GM19328 (cell line): Measurements from ENCODE around the gene AP2B1.

Source experiments
- ATAC-seq: cut with Tn5 transposase; IDR thresholded peaks from one replicate; pipeline ENCODE4 v1.9.1; 2021; ENCODE audit warnings: mild to moderate bottlenecking, moderate library complexity; ENCODE audit not compliant: unreplicated experiment

AP2B1 gene

DNA sequence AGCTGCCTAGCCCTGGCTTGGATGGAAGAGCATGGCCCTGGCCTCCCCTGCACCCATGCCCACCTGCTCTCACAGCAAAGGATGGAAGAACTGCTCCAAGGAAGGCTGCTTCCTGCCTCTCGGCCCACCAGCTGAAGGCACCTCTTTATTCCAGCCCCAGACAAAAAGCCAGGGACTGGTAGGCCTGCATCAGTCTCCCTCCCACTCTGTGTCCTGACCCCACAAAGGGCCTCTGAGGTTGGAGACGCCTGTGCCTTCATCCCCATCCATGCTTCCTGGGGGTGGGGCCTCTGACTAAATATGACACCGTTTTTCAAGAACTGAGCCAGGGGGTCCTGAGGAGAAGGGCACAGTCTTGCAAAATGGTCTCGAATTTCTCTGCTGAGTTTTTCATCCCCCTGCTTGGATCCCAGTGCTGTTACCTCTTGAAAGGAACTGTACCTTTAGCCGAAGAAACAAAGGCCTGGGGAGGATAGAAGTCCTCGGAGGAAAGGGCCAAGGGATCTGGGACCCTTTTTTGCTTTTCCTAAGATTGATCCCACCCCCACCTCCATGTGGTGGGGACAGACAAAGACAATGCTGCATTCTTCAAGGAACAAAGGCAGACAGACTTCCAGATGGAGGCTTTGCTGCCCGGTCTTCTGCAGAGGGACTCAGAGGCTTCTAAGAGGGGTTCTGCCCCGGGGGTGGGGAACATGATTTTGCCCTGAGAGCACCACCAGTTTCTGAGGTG is 178.8 kb downstream of the AP2B1 start:
- no peak for ATAC-seq

DNA sequence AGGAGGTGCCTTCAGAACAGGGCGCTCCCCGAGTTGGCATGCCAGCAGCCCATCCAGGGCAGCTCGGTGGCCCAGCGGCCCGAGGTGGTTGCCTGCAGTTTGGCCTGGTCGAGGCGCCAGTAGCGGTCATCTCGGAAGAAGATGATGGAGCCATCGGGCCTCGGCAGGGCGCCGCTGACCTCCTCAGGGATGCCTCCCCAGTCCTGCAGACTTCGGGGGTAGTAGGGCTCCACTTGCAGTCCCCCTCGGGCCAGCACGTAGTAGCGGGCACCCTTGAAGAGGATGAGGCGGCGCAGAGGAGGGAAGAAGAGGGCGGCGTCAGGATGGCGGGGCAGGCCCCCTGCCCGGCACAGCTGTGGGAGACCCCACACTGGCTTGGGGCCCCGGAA is 179.4 kb downstream of the AP2B1 start:
- ATAC-seq: no peak

DNA sequence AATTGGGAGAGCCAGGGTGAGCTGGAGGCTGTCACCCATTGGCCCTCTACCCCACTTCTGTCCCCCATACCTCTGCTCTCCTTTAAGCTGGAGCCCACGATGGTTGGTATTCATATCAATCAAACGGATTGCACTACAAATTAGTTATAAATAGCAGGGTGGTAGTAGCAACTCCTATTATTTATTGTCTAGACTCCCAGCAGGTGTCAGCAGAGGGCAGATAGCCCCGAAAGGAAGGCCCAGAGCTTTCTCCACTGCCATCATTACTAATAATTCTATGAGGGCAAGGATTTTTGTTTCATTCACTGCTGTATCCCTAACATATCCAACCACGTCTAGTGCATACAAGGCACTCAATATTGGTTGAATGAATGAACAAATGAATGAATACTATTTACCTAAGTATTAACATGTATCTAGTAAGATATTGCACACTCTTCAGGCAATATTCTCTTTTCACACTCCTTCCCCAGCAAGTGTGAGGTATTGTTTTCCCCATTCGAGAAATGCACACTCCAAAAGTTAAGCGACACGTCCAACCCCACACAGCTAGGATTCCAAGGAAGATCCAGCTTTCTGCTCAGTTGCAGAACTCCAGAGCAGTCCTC is 179.9 kb downstream of the AP2B1 start:
- ATAC-seq: no peak

DNA sequence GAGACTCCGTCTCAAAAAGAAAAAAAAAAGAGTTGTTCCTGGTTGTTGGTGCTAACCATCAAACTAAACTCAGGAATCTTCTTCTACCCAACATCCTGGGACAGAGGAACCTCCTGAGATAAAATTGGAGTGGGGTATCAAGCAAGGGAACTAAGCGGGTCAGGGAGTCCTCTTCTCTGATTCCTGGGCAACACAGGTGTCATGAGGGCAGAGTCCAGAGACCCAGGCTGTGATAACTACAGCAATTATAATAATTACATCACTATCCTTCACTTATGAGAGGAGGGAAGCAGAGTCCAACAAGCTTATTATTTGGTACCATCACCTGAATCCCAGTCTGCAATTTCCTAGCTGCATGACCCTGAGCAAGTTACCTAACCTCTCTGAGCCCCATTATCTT is 181.7 kb downstream of the AP2B1 start:
- no peak for ATAC-seq

DNA sequence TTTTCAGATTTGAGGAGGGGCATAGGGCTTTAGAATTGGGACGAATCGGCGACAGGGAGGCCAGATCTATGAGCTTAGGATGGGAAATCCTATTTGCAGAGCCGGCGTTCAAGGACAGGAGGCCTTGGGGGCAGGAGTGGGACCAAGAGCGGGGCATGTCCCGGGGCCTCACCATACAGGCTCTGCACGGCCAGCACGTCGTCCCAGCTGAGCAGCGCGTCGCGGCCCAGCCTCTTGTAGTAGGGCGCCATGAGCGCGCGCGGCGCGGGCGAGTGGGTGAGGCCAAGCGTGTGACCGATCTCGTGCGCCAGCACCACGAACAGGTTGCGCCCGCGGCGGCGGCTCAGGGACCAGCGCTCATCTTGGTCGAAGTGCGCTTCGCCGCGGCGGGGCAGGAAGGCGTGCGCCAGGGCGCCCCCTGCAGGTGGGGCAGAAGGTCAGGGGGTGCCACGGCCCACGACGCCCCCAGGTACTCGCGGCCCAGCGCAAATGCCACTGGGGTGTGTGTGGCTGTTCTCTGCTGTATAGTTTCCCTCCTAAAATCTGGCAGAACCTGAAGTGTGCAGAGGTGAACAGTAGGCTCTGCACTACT is 182.9 kb downstream of the AP2B1 start:
- ATAC-seq: no peak

DNA sequence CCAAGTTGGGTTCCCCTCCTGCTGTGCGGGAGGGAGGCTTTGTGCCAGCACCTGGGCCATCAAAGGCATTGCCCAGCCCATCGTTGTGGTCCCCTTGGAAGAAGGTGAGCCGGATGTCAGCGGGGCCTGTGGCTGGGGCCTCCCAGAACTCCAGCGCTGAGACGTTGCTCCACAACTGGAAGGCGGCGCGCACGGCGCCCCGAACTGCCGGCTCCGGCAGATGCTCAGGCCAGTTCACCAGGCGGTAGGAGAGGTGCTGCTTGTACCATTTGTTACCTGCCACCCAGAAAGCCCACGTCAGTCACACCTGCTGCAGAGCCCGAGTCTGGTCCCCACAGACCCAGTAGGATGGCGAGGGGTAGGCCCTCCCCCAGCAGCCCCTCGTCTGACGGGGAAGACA is 186.0 kb downstream of the AP2B1 start:
- ATAC-seq: no peak

DNA sequence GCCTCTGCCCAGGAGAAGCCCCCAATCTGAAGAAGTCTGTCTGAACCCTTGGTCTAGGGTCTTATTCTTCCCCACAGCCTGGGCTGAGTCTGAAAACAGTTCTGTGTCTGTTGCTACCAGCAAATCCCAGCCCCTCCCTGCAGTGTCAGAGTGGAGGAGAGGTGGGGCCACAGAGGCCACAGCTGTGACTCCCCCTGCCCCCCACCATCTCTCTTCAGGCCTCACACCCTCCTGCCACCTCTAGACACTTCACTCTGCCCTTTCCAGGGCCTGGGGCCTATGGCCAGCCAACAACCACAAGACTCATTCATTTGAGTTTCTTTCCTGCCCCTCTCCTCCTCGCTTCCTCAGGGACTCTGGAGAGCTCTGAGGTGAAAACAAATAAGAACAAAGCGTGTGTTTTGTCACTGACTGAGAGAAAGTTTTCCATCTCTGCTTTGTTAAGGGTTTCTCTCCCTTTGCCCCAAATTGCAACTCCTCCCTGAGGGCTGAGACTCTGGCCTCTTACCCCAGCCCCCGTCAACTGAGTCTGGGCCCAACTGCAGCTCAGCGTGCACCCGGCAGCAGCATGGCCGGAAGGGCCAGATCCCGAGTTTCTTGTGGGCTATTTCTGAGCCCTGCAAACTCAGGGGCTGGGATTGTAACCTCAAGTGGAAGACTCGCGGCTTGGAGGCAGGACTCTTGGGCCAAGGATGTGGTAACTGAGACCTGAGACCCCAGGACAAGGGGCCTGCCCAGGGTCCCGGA is 186.7 kb downstream of the AP2B1 start:
- no peak for ATAC-seq

DNA sequence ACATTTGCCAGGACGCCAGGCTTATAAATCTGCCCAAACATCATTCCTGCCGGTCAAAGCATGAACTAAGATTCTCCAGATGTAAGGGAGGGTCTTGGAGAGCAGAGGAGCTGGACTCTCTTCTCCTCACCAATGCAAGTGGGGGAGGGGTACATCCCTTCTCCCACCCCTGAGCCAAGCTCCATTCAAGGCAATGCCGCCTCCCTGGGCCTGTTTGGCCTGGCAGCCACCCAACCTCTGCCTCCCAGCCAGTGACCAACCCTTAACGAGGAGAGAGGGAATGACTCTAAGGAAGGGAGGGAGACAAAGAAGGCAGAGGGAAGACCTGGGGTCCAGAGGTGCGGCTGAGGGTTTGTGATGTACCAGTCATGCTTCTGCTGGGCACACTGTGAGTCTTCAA is 187.4 kb downstream of the AP2B1 start:
- no peak for ATAC-seq

DNA sequence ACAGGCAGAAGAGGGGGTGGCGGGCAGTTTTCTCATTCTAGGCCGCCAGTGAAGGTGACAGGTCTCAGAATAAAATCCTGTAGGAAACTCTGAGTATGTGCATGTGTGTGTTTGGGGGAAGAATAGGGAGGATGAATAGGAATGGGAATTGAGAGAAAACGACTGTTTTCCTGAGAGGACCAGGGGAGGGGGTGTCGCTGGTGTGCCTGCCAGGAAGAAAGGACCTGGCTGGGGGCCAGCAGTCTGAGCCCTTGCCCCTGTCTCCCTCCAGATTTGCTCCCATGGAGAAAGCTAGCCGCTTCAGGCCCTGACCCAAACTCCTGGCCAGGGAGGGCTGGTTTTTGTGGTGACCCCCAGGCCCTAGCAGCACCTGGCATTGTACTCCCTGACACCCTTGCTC is 187.9 kb downstream of the AP2B1 start:
- no peak for ATAC-seq

DNA sequence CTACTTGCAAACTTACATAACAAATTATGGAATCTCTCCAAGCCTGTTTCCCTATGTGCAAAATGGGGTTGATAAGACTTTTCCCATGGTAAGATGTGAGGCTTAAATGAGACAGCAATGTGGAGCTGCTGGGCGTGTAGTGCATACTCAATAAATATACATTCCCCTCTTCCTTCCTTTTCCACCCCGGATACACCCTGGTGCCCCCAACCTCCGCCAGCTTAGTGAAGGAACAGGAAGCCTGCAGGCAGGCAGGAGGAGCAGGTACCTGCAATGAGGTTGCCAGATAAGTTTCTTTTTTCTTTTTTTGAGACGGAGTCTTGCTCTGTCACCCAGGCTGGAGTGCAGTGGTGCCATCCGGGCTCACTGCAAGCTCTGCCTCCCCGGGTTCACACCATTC is 188.5 kb downstream of the AP2B1 start:
- ATAC-seq: no peak
